MM.1S (cell line): Measurements from ENCODE around the gene CRYBB3.
A peak's percentile ranks its signal among the peaks of the same experiment; 100 is the strongest.
"Not testable (repeated sequence)": the region's sequence is repeated elsewhere in the genome, so short reads cannot be mapped to it uniquely, and the experiment has no call there.

Experiments
- DNase-seq: peaks from one replicate; pipeline ENCODE4 v3.0.0-alpha.2; 2015
- H2AFZ ChIP-seq: fragments of 300-600 bp; sonication (generic); 2 replicates; pipeline ENCODE4 v1.6.0; 2016; ENCODE audit warnings: antibody characterized with exemption, low read length
- H3F3A ChIP-seq: fragments of 300-600 bp; sonication (generic); 2 replicates; pipeline ENCODE4 v1.6.1; 2016; ENCODE audit warnings: mild to moderate bottlenecking, antibody characterized with exemption, low read length, moderate library complexity, mixed read lengths; ENCODE audit not compliant: insufficient read depth
- H3K27ac ChIP-seq: fragments of 300-600 bp; sonication (generic); 2 replicates; pipeline ENCODE4 v1.5.1; 2016; ENCODE audit warnings: mild to moderate bottlenecking, low read length
- H3K27me3 ChIP-seq: fragments of 300-600 bp; sonication (generic); replicated peaks from 2 replicates; pipeline ENCODE4 v1.6.0; 2016; ENCODE audit warnings: low read length; ENCODE audit not compliant: insufficient read depth
- H3K36me3 ChIP-seq: fragments of 300-600 bp; sonication (generic); replicated peaks from 2 replicates; pipeline ENCODE4 v1.6.1; 2016; ENCODE audit warnings: mild to moderate bottlenecking, low read length, mixed read lengths; ENCODE audit not compliant: insufficient read depth
- H3K4me1 ChIP-seq: fragments of 300-600 bp; sonication (generic); 2 replicates; pipeline ENCODE4 v1.6.1; 2016; ENCODE audit warnings: low read length, mixed read lengths
- H3K4me2 ChIP-seq: fragments of 300-600 bp; sonication (generic); 2 replicates; pipeline ENCODE4 v1.6.0; 2016; ENCODE audit warnings: low read depth, low read length
- H3K4me3 ChIP-seq: fragments of 300-600 bp; sonication (generic); 2 replicates; pipeline ENCODE4 v1.5.1; 2016; ENCODE audit warnings: low read length, mixed read lengths
- H3K79me2 ChIP-seq: fragments of 300-600 bp; sonication (generic); 2 replicates; pipeline ENCODE4 v1.6.1; 2016; ENCODE audit warnings: mixed run types, low read length, mixed read lengths
- H3K9ac ChIP-seq: fragments of 300-600 bp; sonication (generic); 2 replicates; pipeline ENCODE4 v1.6.1; 2016; ENCODE audit warnings: low read length, mixed read lengths
- H3K9me2 ChIP-seq: fragments of 300-600 bp; sonication (generic); replicated peaks from 2 replicates; pipeline ENCODE4 v1.6.1; 2016; ENCODE audit warnings: mild to moderate bottlenecking, low read length, mixed read lengths; ENCODE audit not compliant: insufficient read depth
- H3K9me3 ChIP-seq: fragments of 300-600 bp; sonication (generic); replicated peaks from 2 replicates; pipeline ENCODE4 v1.6.1; 2016; ENCODE audit warnings: mild to moderate bottlenecking, low read length, mixed read lengths; ENCODE audit not compliant: insufficient read depth
- H4K20me1 ChIP-seq: fragments of 300-600 bp; sonication (generic); 2 replicates; pipeline ENCODE4 v1.6.1; 2016; ENCODE audit warnings: mild to moderate bottlenecking, low read length, moderate library complexity, mixed read lengths; ENCODE audit not compliant: insufficient read depth
- CTCF ChIP-seq: fragments of 300-600 bp; sonication (generic); IDR thresholded peaks from 2 replicates; pipeline ENCODE4 v1.5.1; 2016; ENCODE audit warnings: antibody characterized with exemption, low read length, mixed read lengths
- EZH2 ChIP-seq: fragments of 300-600 bp; sonication (generic); optimal IDR thresholded peaks from 2 replicates; pipeline ENCODE3; 2017; ENCODE audit warnings: low read depth, mild to moderate bottlenecking, antibody characterized with exemption, low read length, mixed read lengths
- EZH2phosphoT487 ChIP-seq: fragments of 300-600 bp; sonication (generic); IDR thresholded peaks from 2 replicates; pipeline ENCODE4 v1.6.1; 2018; ENCODE audit warnings: antibody characterized with exemption, low read length

The CRYBB3 gene

GRCh38 chr22:25232301-25232700 lies 32.6 kb downstream of the CRYBB3 start:
- H3K4me3 ChIP-seq, result no peak overlapping the region
- no peak overlapping the region for H3K27ac ChIP-seq
- H3F3A ChIP-seq, result no peaks in the 10 kb centered on the region
- no peaks in the 10 kb centered on the region for H3K9me3 ChIP-seq
- no peaks in the 10 kb centered on the region for H3K9me2 ChIP-seq
- peaks cover 30% of the 10 kb centered on the region for H3K27me3 ChIP-seq
- no peak overlapping the region for H2AFZ ChIP-seq
- H3K36me3 ChIP-seq, result no peaks in the 10 kb centered on the region
- H3K4me1 ChIP-seq, result peaks cover 4% of the 10 kb centered on the region; the same call in 1 of the 2 replicates
- no peak overlapping the region for H3K9ac ChIP-seq
- no peak overlapping the region for H3K4me2 ChIP-seq
- TF ChIP-seq CTCF, result no peak
- TF ChIP-seq EZH2, result no peak
- no peak for TF ChIP-seq EZH2phosphoT487
- DNase-seq, result no peak
- H4K20me1 ChIP-seq, result no peaks in the 10 kb centered on the region
- no peaks in the 10 kb centered on the region for H3K79me2 ChIP-seq

GRCh38 chr22:25233706-25234105 lies 34.0 kb downstream of the CRYBB3 start:
- not testable (repeated sequence) for H3K4me3 ChIP-seq, H3K9me2 ChIP-seq, H3K9ac ChIP-seq, H3K4me1 ChIP-seq, H3K27ac ChIP-seq, H3K9me3 ChIP-seq, H2AFZ ChIP-seq, H3F3A ChIP-seq, DNase-seq, H3K4me2 ChIP-seq, H4K20me1 ChIP-seq, H3K36me3 ChIP-seq, H3K79me2 ChIP-seq
- H3K27me3 ChIP-seq, result peaks cover 29% of the 10 kb centered on the region

DNA sequence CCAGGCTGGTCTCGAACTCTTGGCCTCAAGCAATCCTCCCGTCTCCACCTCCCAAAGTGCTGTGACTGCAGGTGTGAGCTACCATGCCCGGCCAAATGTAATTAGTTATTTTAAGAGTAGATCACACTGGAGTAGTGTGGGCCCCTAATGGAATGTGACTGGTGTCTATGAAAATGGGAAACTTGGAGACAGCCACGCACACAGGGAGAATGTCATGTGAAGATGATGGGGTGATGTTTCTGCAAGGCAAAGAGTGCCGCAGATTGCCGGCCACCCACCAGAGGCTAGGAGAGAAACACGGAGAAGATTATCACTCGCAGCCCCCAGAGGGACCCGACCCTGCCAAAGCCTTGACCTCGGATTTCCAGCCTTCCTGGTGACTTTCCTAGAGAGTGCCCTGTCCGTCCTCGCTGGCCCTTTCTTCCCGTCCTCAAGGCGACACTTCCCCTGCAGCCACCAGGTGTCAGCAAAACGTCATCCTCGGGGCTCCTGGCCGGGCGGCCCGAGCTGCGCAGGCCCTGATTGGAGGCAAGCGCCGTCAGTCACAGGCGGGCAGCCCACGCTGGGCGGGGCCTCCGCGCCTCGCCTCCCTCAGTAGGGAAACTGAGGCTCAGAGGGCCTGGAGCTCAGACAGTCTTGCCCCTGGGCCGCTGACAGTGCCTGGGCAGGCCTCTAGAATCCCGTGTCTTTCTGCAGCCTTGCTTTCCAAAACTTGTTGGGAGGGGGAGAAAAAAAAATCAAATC lies 36.1 kb downstream of the CRYBB3 start:
- TF ChIP-seq CTCF (peak; percentile 87), EZH2 (no peak)
- H3F3A ChIP-seq, result no peaks in the 10 kb centered on the region
- DNase-seq, result peak; percentile 87
- no peak overlapping the region for H3K9ac ChIP-seq
- H3K79me2 ChIP-seq, result no peaks in the 10 kb centered on the region
- H3K27ac ChIP-seq, result no peak overlapping the region
- H3K36me3 ChIP-seq, result no peaks in the 10 kb centered on the region
- no peaks in the 10 kb centered on the region for H3K9me3 ChIP-seq
- H3K4me1 ChIP-seq, result peaks cover 4% of the 10 kb centered on the region; the same call in 1 of the 2 replicates
- peaks cover 36% of the 10 kb centered on the region for H3K27me3 ChIP-seq
- H3K4me3 ChIP-seq, result peak overlapping the region; percentile 32
- H2AFZ ChIP-seq, result peak overlapping the region; percentile 52
- H3K9me2 ChIP-seq, result no peaks in the 10 kb centered on the region
- H4K20me1 ChIP-seq, result no peaks in the 10 kb centered on the region
- H3K4me2 ChIP-seq, result peak overlapping the region; percentile 79

DNA sequence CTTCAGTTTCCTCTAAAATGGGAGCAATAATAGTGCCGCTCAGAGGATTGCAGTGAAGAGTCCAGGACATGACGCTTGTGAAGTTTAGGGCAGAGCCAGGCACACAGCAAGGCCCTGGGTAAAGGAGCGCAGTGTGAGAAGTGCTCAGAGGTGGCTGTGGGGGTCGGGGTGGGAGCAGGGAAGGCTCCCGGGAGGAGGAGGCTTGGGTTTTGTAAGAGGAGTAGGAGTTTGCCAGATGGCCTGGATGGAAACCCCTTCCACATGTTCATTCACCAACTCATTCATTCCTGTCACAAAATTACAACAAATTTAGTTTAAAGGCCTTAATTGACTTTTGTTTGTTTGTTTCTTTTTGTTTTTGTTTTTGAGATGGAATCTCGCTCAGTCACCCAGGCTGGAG lies 36.8 kb downstream of the CRYBB3 start:
- Histone ChIP-seq H3K36me3 (no peaks in the 10 kb centered on the region), H4K20me1 (no peaks in the 10 kb centered on the region), H3K79me2 (no peaks in the 10 kb centered on the region), H3K4me1 (peaks cover 4% of the 10 kb centered on the region; the same call in 1 of the 2 replicates), H3F3A (no peaks in the 10 kb centered on the region), H3K9me2 (no peaks in the 10 kb centered on the region), H3K4me3 (peak overlapping the region; percentile 32), H3K9ac (no peak overlapping the region), H3K9me3 (no peaks in the 10 kb centered on the region), H3K4me2 (peak overlapping the region; percentile 79), H2AFZ (peak overlapping the region; percentile 52), H3K27me3 (peaks cover 36% of the 10 kb centered on the region), H3K27ac (no peak overlapping the region)
- DNase-seq, result no peak
- TF ChIP-seq EZH2phosphoT487 (no peak), EZH2 (no peak), CTCF (no peak)
